Trophoblast cell (in vitro differentiated cells and primary cell): ENCODE data around the gene MBTPS2.
A peak's percentile ranks its signal among the peaks of the same experiment; 100 is the strongest.
"Not testable (repeated sequence)": the region's sequence is repeated elsewhere in the genome, so short reads cannot be mapped to it uniquely, and the experiment has no call there.

Source experiments
- DNase-seq, 2 donors: peaks; one replicate each; pipeline ENCODE4 v3.0.0-alpha.2; 2016
- H2AFZ ChIP-seq: 2 replicates; pipeline ENCODE4 v1.6.1; 2013; ENCODE audit warnings: low read length, moderate library complexity, mild to moderate bottlenecking; ENCODE audit not compliant: insufficient read depth, poor library complexity
- H2AK5ac ChIP-seq: 2 replicates; pipeline ENCODE4 v1.6.1; 2013; ENCODE audit warnings: mild to moderate bottlenecking, low read length
- H2BK120ac ChIP-seq: 2 replicates; pipeline ENCODE4 v1.6.1; 2013; ENCODE audit warnings: low read length, mild to moderate bottlenecking, moderate library complexity; ENCODE audit not compliant: insufficient read depth, poor library complexity
- H2BK12ac ChIP-seq: 2 replicates; pipeline ENCODE4 v1.6.1; 2013; ENCODE audit warnings: mild to moderate bottlenecking, low read length, moderate library complexity
- H2BK5ac ChIP-seq: 2 replicates; pipeline ENCODE4 v1.6.1; 2013; ENCODE audit warnings: low read length, low read depth, moderate library complexity, mild to moderate bottlenecking; ENCODE audit not compliant: poor library complexity
- H3K14ac ChIP-seq: 2 replicates; pipeline ENCODE4 v1.6.1; 2013; ENCODE audit warnings: mild to moderate bottlenecking, low read length
- H3K18ac ChIP-seq: 2 replicates; pipeline ENCODE4 v1.6.1; 2013; ENCODE audit warnings: mild to moderate bottlenecking, low read length
- H3K23ac ChIP-seq: 2 replicates; pipeline ENCODE4 v1.6.1; 2013; ENCODE audit warnings: low read length
- H3K27ac ChIP-seq: 2 replicates; pipeline ENCODE4 v1.5.1; 2013; ENCODE audit warnings: low read depth, mild to moderate bottlenecking, inconsistent platforms, low read length, moderate library complexity
- H3K27me3 ChIP-seq: 2 replicates; pipeline ENCODE4 v1.6.1; 2013; ENCODE audit warnings: inconsistent platforms, mild to moderate bottlenecking, low read length, moderate library complexity; ENCODE audit not compliant: insufficient read depth
- H3K36me3 ChIP-seq, 2 experiments: 1 replicate in 1 of 2; 2 replicates in 1 of 2; pipeline ENCODE4 v1.6.1; 2013; ENCODE audit warnings: low read length in 2 of 2, mild to moderate bottlenecking in 2 of 2, moderate library complexity in 1 of 2; ENCODE audit not compliant: insufficient read depth in 2 of 2, control insufficient read depth in 1 of 2
- H3K4ac ChIP-seq: 2 replicates; pipeline ENCODE4 v1.6.1; 2013; ENCODE audit warnings: low read depth, mild to moderate bottlenecking, low read length, moderate library complexity
- H3K4me1 ChIP-seq, 2 experiments: 1 replicate in 1 of 2; 2 replicates in 1 of 2; pipeline ENCODE4 v1.6.1; 2013; ENCODE audit warnings: low read length in 2 of 2, mild to moderate bottlenecking in 2 of 2, moderate library complexity in 1 of 2; ENCODE audit not compliant: insufficient read depth in 2 of 2, control insufficient read depth in 1 of 2
- H3K4me2 ChIP-seq: 2 replicates; pipeline ENCODE4 v1.6.1; 2013; ENCODE audit warnings: inconsistent platforms, mild to moderate bottlenecking, low read length, moderate library complexity
- H3K4me3 ChIP-seq: 2 replicates; pipeline ENCODE4 v1.5.1; 2013; ENCODE audit warnings: mild to moderate bottlenecking, low read depth, low read length, inconsistent platforms
- H3K79me1 ChIP-seq: one replicate; pipeline ENCODE4 v1.6.1; 2013; ENCODE audit warnings: low read length
- H3K79me2 ChIP-seq: 2 replicates; pipeline ENCODE4 v1.6.1; 2013; ENCODE audit warnings: low read length, mild to moderate bottlenecking; ENCODE audit not compliant: control insufficient read depth, insufficient read depth, poor library complexity
- H3K9ac ChIP-seq: 2 replicates; pipeline ENCODE4 v1.6.1; 2013; ENCODE audit warnings: mild to moderate bottlenecking, low read length
- H3K9me3 ChIP-seq: 2 replicates; pipeline ENCODE4 v1.6.1; 2013; ENCODE audit warnings: low read depth, mild to moderate bottlenecking, control low read depth, inconsistent platforms, low read length; ENCODE audit not compliant: insufficient read depth
- H4K12ac ChIP-seq: 2 replicates; pipeline ENCODE4 v1.6.1; 2013; ENCODE audit warnings: low read depth, mild to moderate bottlenecking, low read length, moderate library complexity
- H4K8ac ChIP-seq: 2 replicates; pipeline ENCODE4 v1.6.1; 2013; ENCODE audit warnings: low read depth, mild to moderate bottlenecking, low read length, moderate library complexity
- H4K91ac ChIP-seq: one replicate; pipeline ENCODE4 v1.6.1; 2013; ENCODE audit warnings: low read depth, mild to moderate bottlenecking, low read length, moderate library complexity
- WGBS: extraction: QIAGEN DNeasy Blood & Tissue Kit; methylation state at CpG from one replicate; pipeline ENCODE4 v1.1.7; 2013; ENCODE audit warnings: missing lambda C conversion rate; ENCODE audit not compliant: insufficient read length, insufficient coverage; ENCODE audit errors: extremely low coverage; 5-methylcytosine and 5-hydroxymethylcytosine counted together

Gene MBTPS2

DNA sequence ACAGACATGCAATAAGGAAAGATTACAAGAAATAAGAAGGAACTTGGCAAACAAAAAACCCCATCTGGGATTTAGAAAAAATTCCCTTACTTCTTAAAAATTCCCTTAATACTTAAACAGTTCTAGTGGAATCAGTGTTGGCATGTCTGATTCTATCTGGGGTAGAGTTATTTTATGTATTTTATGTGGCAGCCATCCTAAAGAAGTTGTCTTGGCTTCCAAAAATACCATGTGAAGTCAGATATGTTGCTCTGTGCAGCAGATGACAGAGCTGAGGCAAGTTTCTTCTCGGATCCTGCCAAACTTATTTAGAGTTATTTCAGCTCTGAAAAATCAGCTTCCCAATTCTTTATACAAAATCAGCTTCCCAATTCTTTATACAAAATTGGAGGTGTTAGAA, 31.1 kb downstream of the MBTPS2 start:
- Histone ChIP-seq H3K27ac (no peak overlapping the region), H3K4ac (no peak overlapping the region), H3K4me3 (no peak overlapping the region), H3K36me3 (no peaks in the 10 kb centered on the region), H2AK5ac (no peak overlapping the region), H3K9me3 (no peaks in the 10 kb centered on the region), H2BK5ac (no peak overlapping the region), H2AFZ (no peak overlapping the region), H3K79me1 (no peaks in the 10 kb centered on the region), H3K4me2 (no peak overlapping the region), H3K18ac (no peak overlapping the region), H2BK120ac (no peak overlapping the region), H3K14ac (no peak overlapping the region), H3K23ac (no peak overlapping the region), H3K4me1 (no peaks in the 10 kb centered on the region), H3K9ac (no peak overlapping the region), H3K79me2 (no peaks in the 10 kb centered on the region), H4K8ac (no peak overlapping the region), H3K27me3 (no peaks in the 10 kb centered on the region), H4K12ac (no peak overlapping the region), H2BK12ac (no peak overlapping the region), H4K91ac (no peak overlapping the region)
- WGBS = no CpG with 5 or more reads among the region's 1 CpG
- DNase-seq = peak in 1 of 2 donors; percentile 18

- DNase-seq = peak; percentile 46 to 73
- Histone ChIP-seq H3K4me2 (no peak overlapping the region), H3K14ac (no peak overlapping the region), H2AFZ (no peak overlapping the region), H3K27ac (no peak overlapping the region), H2BK120ac (no peak overlapping the region), H4K12ac (no peak overlapping the region), H3K23ac (no peak overlapping the region), H3K4me1 (no peaks in the 10 kb centered on the region), H3K9ac (no peak overlapping the region), H3K4me3 (no peak overlapping the region), H3K79me1 (no peaks in the 10 kb centered on the region), H2AK5ac (no peak overlapping the region), H3K9me3 (no peaks in the 10 kb centered on the region), H3K79me2 (no peaks in the 10 kb centered on the region), H2BK12ac (no peak overlapping the region), H4K91ac (no peak overlapping the region), H3K27me3 (no peaks in the 10 kb centered on the region), H3K18ac (no peak overlapping the region), H3K36me3 (no peaks in the 10 kb centered on the region), H4K8ac (no peak overlapping the region), H3K4ac (no peak overlapping the region), H2BK5ac (no peak overlapping the region)
- WGBS = no CpG with 5 or more reads among the region's 4 CpGs
These were observed 33.8 kb downstream of the MBTPS2 start for GRCh38 chrX:21873063-21873775.

- not testable (repeated sequence) for H3K4me3 ChIP-seq, H2BK12ac ChIP-seq, H3K18ac ChIP-seq, H4K91ac ChIP-seq, DNase-seq, H3K14ac ChIP-seq, H3K4me2 ChIP-seq, H4K12ac ChIP-seq, H2AK5ac ChIP-seq, H3K9ac ChIP-seq, H2BK120ac ChIP-seq, H3K79me1 ChIP-seq, H2AFZ ChIP-seq, H3K9me3 ChIP-seq, H3K27ac ChIP-seq, H3K79me2 ChIP-seq, H3K23ac ChIP-seq, H4K8ac ChIP-seq, H2BK5ac ChIP-seq, H3K36me3 ChIP-seq, H3K27me3 ChIP-seq, H3K4ac ChIP-seq, H3K4me1 ChIP-seq
- WGBS = no CpG with 5 or more reads among the region's 3 CpGs
These were observed 34.8 kb downstream of the MBTPS2 start for GRCh38 chrX:21874182-21874581.

DNA sequence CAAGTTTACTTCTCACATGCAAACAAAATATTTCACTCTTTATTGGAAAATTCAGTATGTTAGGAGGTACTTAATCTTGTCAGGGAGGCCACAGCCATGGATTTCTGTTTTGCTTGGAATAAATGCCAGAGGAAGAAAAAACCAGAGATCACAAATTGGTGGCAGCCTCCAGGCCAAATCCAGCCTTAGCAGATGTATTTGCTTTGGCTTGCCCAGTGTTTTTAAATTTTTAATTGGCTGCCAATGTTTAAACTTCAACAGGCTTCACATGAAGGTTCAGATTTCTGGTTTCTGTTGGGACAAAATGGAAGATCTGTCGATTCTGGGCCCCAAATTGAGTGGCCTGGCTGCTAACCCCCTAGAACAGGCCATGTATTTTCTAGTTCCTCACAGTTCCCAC, 35.6 kb downstream of the MBTPS2 start:
- Histone ChIP-seq H3K79me1 (no peaks in the 10 kb centered on the region), H3K23ac (no peak overlapping the region), H3K14ac (no peak overlapping the region), H3K4ac (no peak overlapping the region), H4K91ac (no peak overlapping the region), H4K8ac (no peak overlapping the region), H3K9me3 (no peaks in the 10 kb centered on the region), H2BK120ac (no peak overlapping the region), H3K36me3 (no peaks in the 10 kb centered on the region), H4K12ac (no peak overlapping the region), H2AK5ac (no peak overlapping the region), H3K27ac (no peak overlapping the region), H3K4me1 (no peaks in the 10 kb centered on the region), H3K79me2 (no peaks in the 10 kb centered on the region), H3K18ac (no peak overlapping the region), H3K9ac (no peak overlapping the region), H2BK5ac (no peak overlapping the region), H3K27me3 (no peaks in the 10 kb centered on the region), H2AFZ (no peak overlapping the region), H2BK12ac (no peak overlapping the region), H3K4me2 (no peak overlapping the region), H3K4me3 (no peak overlapping the region)
- no peak for DNase-seq
- no CpG with 5 or more reads among the region's 1 CpG for WGBS
